MM.1S (cell line): ENCODE measurements around the gene MFSD1.

Experiments
- EZH2 ChIP-seq: fragments of 300-600 bp; sonication (generic); optimal IDR thresholded peaks from 2 replicates; pipeline ENCODE3; 2017; ENCODE audit warnings: low read depth, mild to moderate bottlenecking, antibody characterized with exemption, low read length, mixed read lengths
- EZH2phosphoT487 ChIP-seq: fragments of 300-600 bp; sonication (generic); IDR thresholded peaks from 2 replicates; pipeline ENCODE4 v1.6.1; 2018; ENCODE audit warnings: antibody characterized with exemption, low read length
- TF ChIP-seq, protein P1 (sequence below): fragments of 300-600 bp; sonication (generic); IDR thresholded peaks from 2 replicates; pipeline ENCODE4 v1.5.1; 2016; ENCODE audit warnings: antibody characterized with exemption, low read length, mixed read lengths

DNA sequence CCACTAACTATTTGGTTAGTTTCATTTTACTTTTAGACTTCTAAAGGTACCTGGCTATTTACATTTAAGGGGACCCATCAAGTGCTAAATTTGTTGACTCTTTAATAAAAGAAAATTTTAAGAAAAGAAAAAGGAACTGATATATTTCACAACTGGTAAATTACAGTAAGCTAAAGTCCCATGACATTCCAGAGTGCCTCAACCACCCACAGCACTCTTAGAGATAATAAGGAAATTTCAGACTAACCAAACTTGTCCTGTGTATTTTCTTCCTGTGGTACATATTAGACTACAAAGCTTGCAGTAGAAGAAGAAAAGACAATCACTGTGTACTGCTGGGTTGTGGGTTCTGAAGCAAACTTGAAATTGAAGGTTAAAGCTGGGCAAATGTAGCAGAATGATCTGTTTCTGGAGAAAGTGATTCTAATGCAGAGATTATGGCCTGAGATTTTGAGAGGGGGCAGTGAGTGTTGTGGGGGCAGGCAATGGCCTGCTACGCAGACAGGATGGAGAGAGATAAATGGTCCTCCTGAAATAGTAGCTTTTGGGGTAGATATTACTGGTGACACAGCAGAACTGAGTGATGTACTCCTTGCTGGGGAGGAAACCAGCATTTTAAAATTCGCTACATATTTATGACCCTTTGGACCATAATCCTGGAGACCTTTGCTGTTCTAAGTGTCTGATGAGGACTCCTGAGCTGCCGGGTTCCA, 24.5 kb upstream of the MFSD1 start:
- TF ChIP-seq, protein P1, sequence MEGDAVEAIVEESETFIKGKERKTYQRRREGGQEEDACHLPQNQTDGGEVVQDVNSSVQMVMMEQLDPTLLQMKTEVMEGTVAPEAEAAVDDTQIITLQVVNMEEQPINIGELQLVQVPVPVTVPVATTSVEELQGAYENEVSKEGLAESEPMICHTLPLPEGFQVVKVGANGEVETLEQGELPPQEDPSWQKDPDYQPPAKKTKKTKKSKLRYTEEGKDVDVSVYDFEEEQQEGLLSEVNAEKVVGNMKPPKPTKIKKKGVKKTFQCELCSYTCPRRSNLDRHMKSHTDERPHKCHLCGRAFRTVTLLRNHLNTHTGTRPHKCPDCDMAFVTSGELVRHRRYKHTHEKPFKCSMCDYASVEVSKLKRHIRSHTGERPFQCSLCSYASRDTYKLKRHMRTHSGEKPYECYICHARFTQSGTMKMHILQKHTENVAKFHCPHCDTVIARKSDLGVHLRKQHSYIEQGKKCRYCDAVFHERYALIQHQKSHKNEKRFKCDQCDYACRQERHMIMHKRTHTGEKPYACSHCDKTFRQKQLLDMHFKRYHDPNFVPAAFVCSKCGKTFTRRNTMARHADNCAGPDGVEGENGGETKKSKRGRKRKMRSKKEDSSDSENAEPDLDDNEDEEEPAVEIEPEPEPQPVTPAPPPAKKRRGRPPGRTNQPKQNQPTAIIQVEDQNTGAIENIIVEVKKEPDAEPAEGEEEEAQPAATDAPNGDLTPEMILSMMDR: no peak
- TF ChIP-seq EZH2phosphoT487: no peak
- no peak for TF ChIP-seq EZH2
